ENCODE measurements around the gene GSTM4. TPM values are rescaled to one million over a fixed set of nuclear protein-coding genes. Genes with fewer than 3 reads are reported as not detected.

GSTM4 gene
- total RNA-seq, 1 donor from 2014 or later: 36.8 TPM

GRCh38 chr1:109650609-109651008 lies 5.3 kb upstream of the GSTM4 start:
- DNase-seq: no peak
- H3K9me3 ChIP-seq (replicated peaks): peaks cover 5% of the 10 kb centered on the region
- no peak overlapping the region for H3K4me3 ChIP-seq
- H3K27ac ChIP-seq (replicated peaks): no peak overlapping the region
- intact Hi-C loops (cut with micrococcal nuclease): no loop called here
- peaks cover under 1% of the 10 kb centered on the region for H3K27me3 ChIP-seq (ENCODE audit: low read depth)
- TF ChIP-seq, protein P1, sequence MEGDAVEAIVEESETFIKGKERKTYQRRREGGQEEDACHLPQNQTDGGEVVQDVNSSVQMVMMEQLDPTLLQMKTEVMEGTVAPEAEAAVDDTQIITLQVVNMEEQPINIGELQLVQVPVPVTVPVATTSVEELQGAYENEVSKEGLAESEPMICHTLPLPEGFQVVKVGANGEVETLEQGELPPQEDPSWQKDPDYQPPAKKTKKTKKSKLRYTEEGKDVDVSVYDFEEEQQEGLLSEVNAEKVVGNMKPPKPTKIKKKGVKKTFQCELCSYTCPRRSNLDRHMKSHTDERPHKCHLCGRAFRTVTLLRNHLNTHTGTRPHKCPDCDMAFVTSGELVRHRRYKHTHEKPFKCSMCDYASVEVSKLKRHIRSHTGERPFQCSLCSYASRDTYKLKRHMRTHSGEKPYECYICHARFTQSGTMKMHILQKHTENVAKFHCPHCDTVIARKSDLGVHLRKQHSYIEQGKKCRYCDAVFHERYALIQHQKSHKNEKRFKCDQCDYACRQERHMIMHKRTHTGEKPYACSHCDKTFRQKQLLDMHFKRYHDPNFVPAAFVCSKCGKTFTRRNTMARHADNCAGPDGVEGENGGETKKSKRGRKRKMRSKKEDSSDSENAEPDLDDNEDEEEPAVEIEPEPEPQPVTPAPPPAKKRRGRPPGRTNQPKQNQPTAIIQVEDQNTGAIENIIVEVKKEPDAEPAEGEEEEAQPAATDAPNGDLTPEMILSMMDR (IDR thresholded peaks at IDR 0.05; ENCODE audit: borderline replicate concordance): no peak
- H3K36me3 ChIP-seq: no peaks in the 10 kb centered on the region
- H3K4me1 ChIP-seq: peaks cover 13% of the 10 kb centered on the region

DNA sequence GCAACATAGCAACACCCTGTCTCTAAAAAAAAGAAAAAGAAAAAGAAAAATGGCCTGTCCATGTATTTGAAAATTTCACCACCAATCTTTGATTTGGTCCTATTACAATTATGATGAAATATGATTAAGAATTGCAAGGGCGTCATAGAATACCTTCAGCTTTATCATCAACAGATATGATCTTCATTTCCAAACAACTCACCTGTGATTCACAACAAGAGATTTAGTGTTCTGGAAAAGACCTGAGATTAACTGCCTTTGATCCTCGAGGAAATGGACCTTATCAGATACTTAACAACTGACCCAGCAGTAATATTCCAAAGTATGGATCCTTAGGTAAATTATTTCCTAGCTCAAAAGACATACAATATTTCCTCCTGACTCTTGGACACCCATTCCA lies 3.5 kb upstream of the GSTM4 start:
- Histone ChIP-seq H3K9me3 (replicated peaks) (no peaks in the 10 kb centered on the region), H3K4me3 (no peak overlapping the region), H3K27ac (replicated peaks) (no peak overlapping the region), H3K27me3 (ENCODE audit: low read depth) (no peaks in the 10 kb centered on the region), H3K4me1 (peaks cover 26% of the 10 kb centered on the region), H3K36me3 (no peaks in the 10 kb centered on the region)
- TF ChIP-seq, protein P1 (IDR thresholded peaks at IDR 0.05; ENCODE audit: borderline replicate concordance): no peak
- no peak for DNase-seq
- intact Hi-C loops (cut with micrococcal nuclease): no loop called here

DNA sequence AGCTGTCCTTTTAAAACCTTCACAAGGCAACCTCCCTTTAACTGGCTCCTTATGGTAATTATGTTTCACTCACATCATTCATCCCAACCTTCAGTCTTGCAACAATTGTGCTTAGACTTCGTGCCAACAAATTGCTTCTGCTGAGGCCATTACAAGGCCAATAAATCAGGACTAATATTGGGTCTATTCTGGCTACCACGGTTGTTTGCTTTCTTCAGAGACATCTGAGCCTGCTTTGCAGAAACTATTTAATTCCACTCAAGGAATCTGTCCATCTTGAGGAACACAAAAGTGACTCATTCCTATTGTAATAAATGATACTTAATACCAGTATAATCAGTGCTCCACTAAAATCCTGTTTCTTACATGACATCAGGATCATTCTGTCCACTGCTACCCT lies 2.6 kb upstream of the GSTM4 start:
- DNase-seq: no peak
- H3K27ac ChIP-seq (replicated peaks): no peak overlapping the region
- H3K4me3 ChIP-seq: no peak overlapping the region
- H3K9me3 ChIP-seq (replicated peaks): no peaks in the 10 kb centered on the region
- peaks cover 35% of the 10 kb centered on the region for H3K4me1 ChIP-seq
- intact Hi-C loops (cut with micrococcal nuclease): no loop called here
- TF ChIP-seq, protein P1 (IDR thresholded peaks at IDR 0.05; ENCODE audit: borderline replicate concordance): no peak
- no peaks in the 10 kb centered on the region for H3K27me3 ChIP-seq (ENCODE audit: low read depth)
- H3K36me3 ChIP-seq: peaks cover 4% of the 10 kb centered on the region

DNA sequence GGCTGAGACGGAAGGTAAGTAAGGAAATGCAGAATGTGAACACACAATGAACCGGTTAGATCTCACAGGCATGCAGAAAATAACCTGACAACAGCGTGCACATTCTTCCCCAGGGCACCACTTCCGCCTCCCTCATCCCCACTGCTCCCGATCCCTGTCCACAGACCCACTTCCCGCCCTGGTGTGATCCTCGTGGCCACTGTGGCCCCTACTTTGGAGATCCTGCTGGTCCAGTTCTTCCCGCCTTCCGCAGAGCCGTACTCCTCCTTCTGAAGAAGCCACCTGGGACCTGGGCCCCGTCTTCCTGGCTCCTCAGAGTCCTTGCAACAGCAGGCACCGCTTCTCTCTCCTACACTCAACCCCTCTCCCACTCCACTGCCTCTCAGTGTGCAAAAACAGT lies 1.4 kb upstream of the GSTM4 start:
- H3K9me3 ChIP-seq (replicated peaks): no peaks in the 10 kb centered on the region
- H3K36me3 ChIP-seq: peaks cover 12% of the 10 kb centered on the region
- intact Hi-C loops (cut with micrococcal nuclease): no loop called here
- H3K4me1 ChIP-seq: peaks cover 40% of the 10 kb centered on the region
- no peak overlapping the region for H3K4me3 ChIP-seq
- no peak for DNase-seq
- no peaks in the 10 kb centered on the region for H3K27me3 ChIP-seq (ENCODE audit: low read depth)
- no peak overlapping the region for H3K27ac ChIP-seq (replicated peaks)
- TF ChIP-seq, protein P1 (IDR thresholded peaks at IDR 0.05; ENCODE audit: borderline replicate concordance): no peak

- intact Hi-C loops (cut with micrococcal nuclease): no loop called here
- no peak for DNase-seq
- TF ChIP-seq, protein P1 (IDR thresholded peaks at IDR 0.05; ENCODE audit: borderline replicate concordance): no peak
- peaks cover 40% of the 10 kb centered on the region for H3K4me1 ChIP-seq
- no peak overlapping the region for H3K4me3 ChIP-seq
- no peak overlapping the region for H3K27ac ChIP-seq (replicated peaks)
- H3K9me3 ChIP-seq (replicated peaks): no peaks in the 10 kb centered on the region
- no peaks in the 10 kb centered on the region for H3K27me3 ChIP-seq (ENCODE audit: low read depth)
- H3K36me3 ChIP-seq: peaks cover 37% of the 10 kb centered on the region
Observed at GRCh38 chr1:109657395-109657794, 1.5 kb downstream of the GSTM4 start.

DNA sequence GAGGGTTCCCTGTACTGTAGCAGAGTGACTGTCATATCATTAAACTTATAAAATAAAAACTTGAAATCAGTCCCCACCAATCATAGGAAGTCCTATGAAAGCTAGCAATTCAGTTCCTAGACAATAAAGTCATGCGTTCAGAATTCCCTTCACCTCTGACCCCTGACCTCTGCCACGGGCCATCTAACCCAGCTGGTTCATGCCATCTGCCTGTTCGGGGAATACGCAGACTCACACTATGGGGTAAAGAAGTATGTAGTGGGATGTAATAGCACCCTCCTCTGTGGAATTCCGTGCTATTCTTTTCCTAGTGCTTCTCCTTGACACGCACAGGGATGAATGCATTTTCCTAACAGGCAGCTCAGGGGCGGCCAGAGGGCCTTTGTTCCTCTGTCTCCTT lies 2.1 kb downstream of the GSTM4 start:
- Histone ChIP-seq H3K4me3 (no peak overlapping the region), H3K4me1 (peaks cover 40% of the 10 kb centered on the region), H3K9me3 (replicated peaks) (no peaks in the 10 kb centered on the region), H3K36me3 (peaks cover 37% of the 10 kb centered on the region), H3K27me3 (ENCODE audit: low read depth) (no peaks in the 10 kb centered on the region), H3K27ac (replicated peaks) (no peak overlapping the region)
- intact Hi-C loops (cut with micrococcal nuclease): no loop called here
- no peak for DNase-seq
- TF ChIP-seq, protein P1 (IDR thresholded peaks at IDR 0.05; ENCODE audit: borderline replicate concordance): no peak
